Psoas muscle (tissue), 8 donors: Measurements from ENCODE around the gene RNPC3. TPM values are rescaled to one million over a fixed set of nuclear protein-coding genes. Genes with fewer than 3 reads are reported as not detected.
A peak's percentile ranks its signal among the peaks of the same experiment; 100 is the strongest.

Experiments used
- ATAC-seq, 4 donors: fragments of 200-7000 bp; cut with Tn5 transposase; one replicate each; pipeline ENCODE4 v1.9.1; 2020; ENCODE audit warnings: moderate library complexity in 3 of 4, mild to moderate bottlenecking in 2 of 4
- DNase-seq, 2 donors: peaks; one replicate each; pipeline ENCODE4 v3.0.0-alpha.2; 2020
- H3K27ac ChIP-seq: fragments of 200-600 bp; one replicate; pipeline ENCODE4 v1.8.0; 2022
- H3K27me3 ChIP-seq, 3 donors: fragments of 200-600 bp in 1 of 3; one replicate each; pipeline versions ENCODE4 v1.6.1 to v1.8.0; 2013 to 2022; ENCODE audit warnings: low read length in 2 of 3, mild to moderate bottlenecking in 2 of 3, moderate library complexity in 1 of 3; ENCODE audit not compliant: insufficient read depth in 3 of 3
- H3K36me3 ChIP-seq, 2 donors: fragments of 200-600 bp in 1 of 2; one replicate each; pipeline versions ENCODE4 v1.6.1 to v1.8.0; 2013 to 2022; ENCODE audit warnings: low read depth in 1 of 2, mild to moderate bottlenecking in 1 of 2, moderate library complexity in 1 of 2; ENCODE audit not compliant: insufficient read depth in 1 of 2
- H3K4me1 ChIP-seq: fragments of 200-600 bp; one replicate; pipeline ENCODE4 v1.8.0; 2022
- H3K4me3 ChIP-seq: fragments of 200-600 bp; one replicate; pipeline ENCODE4 v1.8.0; 2022; ENCODE audit warnings: mild to moderate bottlenecking
- H3K9me3 ChIP-seq: fragments of 200-600 bp; one replicate; pipeline ENCODE4 v1.8.0; 2022
- WGBS, 3 donors: extraction: QIAGEN DNeasy Blood & Tissue Kit; methylation state at CpG; one replicate each; pipeline versions ENCODE4 v1.1.6 to v1.1.7; 2013; 5-methylcytosine and 5-hydroxymethylcytosine counted together
- intact Hi-C, 2 donors: fragments of 100-400 bp; cut with DNase I; formaldehyde crosslinking; loops; one replicate each; pipeline versions ENCODE4 v1.11.0 to v1.14.2; 2022
- polyA plus RNA-seq, 3 donors: library from polyadenylated mRNA; stranded (reverse); fragments of 200-250 nt; gene quantifications; one replicate each; pipeline ENCODE4 v1.2.3, GENCODE V29; 2013
- total RNA-seq, 4 donors: library from RNA; stranded (reverse); fragmentation: NEBNext Ultra II Directional in 2 of 4; extraction: Animal tissue kit (Norgen Biotek cat#: 25700) in 2 of 4; gene quantifications; one replicate each; pipeline versions ENCODE4 v1.2.1 to v1.2.4, GENCODE V29; 2021 to 2023
- TF ChIP-seq, protein P1 (sequence below): fragments of 200-600 bp; IDR thresholded peaks from one replicate; pipeline ENCODE4 v1.8.0; 2022; ENCODE audit warnings: antibody characterized with exemption
- donor health status: healthy with polysubstance abuse.
- donor health status: DM: no; HTN: no; CAD: no; lungs with moderate emphysema.
- donor health status: Bipolar disorder and iron deficiency.
- donor health status: healthy.
- donor health status: DM: yes; HTN: yes; CAD: no.
- donor health status: DM: no; HTN: no; CAD: no.
- donor health status: DM: no; HTN: no; CAD: no.
- donor health status: DM: yes; HTN: yes; CAD: no.

RNPC3 gene
- total and polyA plus RNA-seq, 7 donors, result 8.3 to 27.5 (median 13.4) TPM

DNA sequence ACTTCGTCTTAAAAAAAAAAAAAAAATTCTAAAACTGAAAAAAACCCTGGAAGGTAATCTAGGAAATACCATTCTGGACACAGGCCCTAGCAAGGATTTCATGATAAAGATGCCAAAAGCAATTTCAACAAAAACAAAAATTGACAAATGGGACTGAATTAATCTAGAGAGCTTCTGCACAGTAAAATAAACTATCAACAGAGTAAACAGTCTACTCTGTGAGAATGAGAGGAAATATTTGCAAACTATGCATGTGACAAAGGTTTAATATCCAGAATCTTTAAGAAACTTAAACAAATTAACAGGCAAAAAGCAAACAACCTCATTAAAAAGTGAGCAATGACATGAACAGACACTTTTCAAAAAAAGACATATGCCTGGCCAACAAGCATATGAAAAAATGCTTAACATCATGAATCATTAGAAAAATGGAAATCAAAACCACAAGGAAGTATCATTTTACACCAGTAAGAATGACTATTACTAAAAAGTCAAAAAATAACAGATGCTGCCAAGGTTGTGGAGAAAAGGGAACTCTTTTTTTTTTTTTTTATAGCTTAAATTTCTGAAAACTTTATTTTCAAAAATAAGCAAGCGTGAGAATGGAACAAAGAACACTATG, 29.4 kb upstream of the RNPC3 start:
- no peak overlapping the region for H3K27ac ChIP-seq
- no peak overlapping the region for H3K4me3 ChIP-seq
- intact Hi-C loops, result no loop called here
- no peaks in the 10 kb centered on the region for H3K4me1 ChIP-seq
- no peak for ATAC-seq
- no peak for DNase-seq
- no peaks in the 10 kb centered on the region for H3K27me3 ChIP-seq
- no peaks in the 10 kb centered on the region for H3K9me3 ChIP-seq
- 85 to 92% (median 92%) methylated on average over 2 of the region's 2 CpGs for WGBS, 3 donors
- TF ChIP-seq, protein P1, sequence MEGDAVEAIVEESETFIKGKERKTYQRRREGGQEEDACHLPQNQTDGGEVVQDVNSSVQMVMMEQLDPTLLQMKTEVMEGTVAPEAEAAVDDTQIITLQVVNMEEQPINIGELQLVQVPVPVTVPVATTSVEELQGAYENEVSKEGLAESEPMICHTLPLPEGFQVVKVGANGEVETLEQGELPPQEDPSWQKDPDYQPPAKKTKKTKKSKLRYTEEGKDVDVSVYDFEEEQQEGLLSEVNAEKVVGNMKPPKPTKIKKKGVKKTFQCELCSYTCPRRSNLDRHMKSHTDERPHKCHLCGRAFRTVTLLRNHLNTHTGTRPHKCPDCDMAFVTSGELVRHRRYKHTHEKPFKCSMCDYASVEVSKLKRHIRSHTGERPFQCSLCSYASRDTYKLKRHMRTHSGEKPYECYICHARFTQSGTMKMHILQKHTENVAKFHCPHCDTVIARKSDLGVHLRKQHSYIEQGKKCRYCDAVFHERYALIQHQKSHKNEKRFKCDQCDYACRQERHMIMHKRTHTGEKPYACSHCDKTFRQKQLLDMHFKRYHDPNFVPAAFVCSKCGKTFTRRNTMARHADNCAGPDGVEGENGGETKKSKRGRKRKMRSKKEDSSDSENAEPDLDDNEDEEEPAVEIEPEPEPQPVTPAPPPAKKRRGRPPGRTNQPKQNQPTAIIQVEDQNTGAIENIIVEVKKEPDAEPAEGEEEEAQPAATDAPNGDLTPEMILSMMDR, result no peak
- H3K36me3 ChIP-seq, result no peaks in the 10 kb centered on the region

DNA sequence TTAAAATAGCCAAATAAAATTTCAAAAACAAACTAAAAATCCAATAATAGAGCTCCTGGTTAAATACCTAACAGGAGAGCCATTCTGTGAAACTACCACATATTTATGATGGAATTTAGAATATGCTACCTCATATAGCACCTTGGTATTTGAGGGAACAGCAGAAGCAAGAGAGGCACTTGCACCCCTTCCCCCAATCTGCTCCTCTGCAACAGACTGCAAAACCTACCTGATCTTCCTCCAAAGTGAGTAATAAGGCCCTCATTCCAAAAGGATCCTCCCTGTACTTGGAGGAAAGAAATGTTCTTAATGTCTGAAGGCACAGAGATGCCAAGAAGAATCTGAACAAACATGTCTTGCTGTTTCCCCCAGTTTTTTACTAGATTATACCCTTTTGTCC, 28.1 kb upstream of the RNPC3 start:
- DNase-seq (no peak), ATAC-seq (no peak)
- no peaks in the 10 kb centered on the region for H3K9me3 ChIP-seq
- no peak overlapping the region for H3K4me3 ChIP-seq
- no peaks in the 10 kb centered on the region for H3K4me1 ChIP-seq
- H3K27me3 ChIP-seq, result no peaks in the 10 kb centered on the region
- TF ChIP-seq, protein P1, result no peak
- no peak overlapping the region for H3K27ac ChIP-seq
- intact Hi-C loops, result no loop called here
- H3K36me3 ChIP-seq, result no peaks in the 10 kb centered on the region

DNA sequence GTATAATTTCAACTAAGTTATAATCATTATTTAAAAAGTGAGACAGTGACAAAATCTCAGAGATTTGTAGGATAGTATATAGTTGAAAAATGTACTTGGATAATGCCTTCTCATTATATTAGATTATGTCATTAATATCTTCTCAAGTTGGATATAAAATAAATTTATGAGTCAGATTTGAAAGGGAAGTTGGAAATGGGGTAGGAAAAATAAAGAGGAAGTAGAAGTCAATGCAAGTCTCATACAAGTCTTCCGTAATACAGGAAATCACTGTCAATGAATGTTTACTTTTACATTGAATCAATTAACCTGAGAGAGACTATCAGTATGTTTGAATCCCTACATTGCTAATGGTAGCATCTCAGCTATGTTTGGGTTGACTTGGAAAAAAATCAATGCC, 16.2 kb upstream of the RNPC3 start:
- WGBS, 3 donors, result 63 to 91% (median 78%) methylated on average over 1 of the region's 1 CpG
- no peaks in the 10 kb centered on the region for H3K9me3 ChIP-seq
- TF ChIP-seq, protein P1, result no peak
- no peak for DNase-seq
- H3K4me3 ChIP-seq, result no peak overlapping the region
- H3K27me3 ChIP-seq, result no peaks in the 10 kb centered on the region
- H3K4me1 ChIP-seq, result no peaks in the 10 kb centered on the region
- intact Hi-C loops, result no loop called here
- no peak for ATAC-seq
- H3K27ac ChIP-seq, result no peak overlapping the region
- no peaks in the 10 kb centered on the region for H3K36me3 ChIP-seq

DNA sequence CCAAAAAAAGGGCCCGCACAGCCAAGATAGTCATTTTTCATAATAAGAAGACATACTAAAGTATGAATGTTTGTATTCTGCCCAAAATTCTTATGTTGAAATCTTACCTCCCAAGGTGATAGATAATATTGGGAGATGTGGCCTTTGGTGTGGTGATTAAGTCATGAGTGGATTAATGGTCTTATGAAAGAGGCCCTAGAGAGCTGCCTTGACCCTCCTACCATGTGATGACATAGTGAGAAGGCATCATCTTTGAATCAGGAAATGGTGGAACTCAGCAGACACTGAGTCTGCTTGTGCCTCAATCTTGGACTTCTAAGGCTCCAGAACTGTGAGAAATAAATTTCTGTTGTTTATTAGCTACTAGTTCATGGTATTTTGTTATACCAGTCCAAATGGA, 11.8 kb upstream of the RNPC3 start:
- Histone ChIP-seq H3K9me3 (no peaks in the 10 kb centered on the region), H3K4me3 (no peak overlapping the region), H3K36me3 (no peaks in the 10 kb centered on the region), H3K27ac (no peak overlapping the region), H3K27me3 (no peaks in the 10 kb centered on the region), H3K4me1 (peaks cover 3% of the 10 kb centered on the region)
- DNase-seq, result no peak
- intact Hi-C loops, result loop anchor here in 1 of 2 donors (2.0 kb wide), 1 partner anchor 407 kb away; no protein-coding TSS in a partner anchor
- no peak for ATAC-seq
- WGBS, 3 donors, result 94 to 100% (median 96%) methylated on average over 1 of the region's 1 CpG
- TF ChIP-seq, protein P1, result no peak

DNA sequence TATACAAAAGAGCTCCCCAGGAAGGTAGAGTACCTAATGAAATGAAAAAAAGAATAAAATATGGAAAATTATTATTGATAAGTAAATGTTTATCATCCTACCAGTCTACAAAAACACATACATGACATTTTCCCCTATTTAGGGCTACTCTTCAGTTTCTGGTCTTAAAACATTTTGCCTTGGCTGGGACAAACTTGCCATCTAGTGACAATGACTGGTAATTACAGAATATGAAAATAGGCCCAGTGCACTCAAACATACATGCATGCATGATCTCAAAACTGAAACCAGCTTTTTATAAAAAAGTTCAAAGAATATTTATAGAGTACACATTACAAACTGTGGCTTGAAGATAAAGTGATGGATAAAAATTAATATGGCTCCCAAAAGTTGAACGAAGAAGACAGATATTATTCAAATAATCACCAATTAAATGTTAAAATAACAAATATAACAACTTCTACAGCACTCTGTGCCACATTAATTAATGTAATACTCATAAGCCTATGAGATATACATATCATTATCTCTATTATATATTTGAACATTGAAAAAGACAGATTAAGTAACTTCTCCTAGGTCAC, 10.5 kb upstream of the RNPC3 start:
- ATAC-seq (peak in 3 of 4 donors; percentile 39 to 87 (median 53)), DNase-seq (no peak)
- TF ChIP-seq, protein P1, result peak; percentile 77
- WGBS, 3 donors, result 59 to 76% (median 62%) methylated on average over 1 of the region's 1 CpG
- peaks cover 4% of the 10 kb centered on the region for H3K4me1 ChIP-seq
- H3K4me3 ChIP-seq, result no peak overlapping the region
- H3K27me3 ChIP-seq, result no peaks in the 10 kb centered on the region
- H3K27ac ChIP-seq, result no peak overlapping the region
- no peaks in the 10 kb centered on the region for H3K36me3 ChIP-seq
- no peaks in the 10 kb centered on the region for H3K9me3 ChIP-seq
- intact Hi-C loops, result loop anchor here (2.0 to 5.0 kb wide), 2 partner anchors 408 kb away; partner anchors contain the start of gene COL11A1 (in 1 of the 2)
